ENCODE results near the gene ANAPC2.

ANAPC2 gene

GRCh38 chr9:137188490-137189296 is at the start of gene ANAPC2, which contains the start of gene SSNA1:
Gene ANAPC2, minus strand, starts transcription at chr9:137188560. Its CDS starts 28 bp downstream, at chr9:137188532.
Gene SSNA1, plus strand, starts transcription at chr9:137188676. Its CDS starts 51 bp downstream, at chr9:137188727.
- DNase-seq: peak; percentile 99

- no peak for DNase-seq
Measured at GRCh38 chr9:137236936-137237421, 48.6 kb upstream of the ANAPC2 start.

- peak; percentile 92 for DNase-seq
Measured at GRCh38 chr9:137236238-137236935, 48.0 kb upstream of the ANAPC2 start.

- no peak for DNase-seq
Measured at GRCh38 chr9:137235424-137236237, 47.3 kb upstream of the ANAPC2 start.

- DNase-seq: no peak
Measured at GRCh38 chr9:137234758-137235423, 46.5 kb upstream of the ANAPC2 start.

- peak; percentile 37 for DNase-seq
Measured at GRCh38 chr9:137234055-137234697, 45.8 kb upstream of the ANAPC2 start.

GRCh38 chr9:137233143-137233980 is 45.0 kb upstream of the ANAPC2 start:
- peak; percentile 56 for DNase-seq

- DNase-seq: no peak
Measured at GRCh38 chr9:137232510-137232909, 44.1 kb upstream of the ANAPC2 start.

- no peak for DNase-seq
Measured at GRCh38 chr9:137232101-137232500, 43.7 kb upstream of the ANAPC2 start.

- no peak for DNase-seq
Measured at GRCh38 chr9:137231372-137232039, 43.1 kb upstream of the ANAPC2 start.

- no peak for DNase-seq
Measured at GRCh38 chr9:137230705-137231371, 42.5 kb upstream of the ANAPC2 start, which contains the start of gene SLC34A3. Gene SLC34A3, plus strand, starts transcription at chr9:137230901. Its CDS starts 802 bp downstream, at chr9:137231703.

- no peak for DNase-seq
Measured at GRCh38 chr9:137229903-137230704, 41.7 kb upstream of the ANAPC2 start.

GRCh38 chr9:137228968-137229896 is 40.9 kb upstream of the ANAPC2 start:
- DNase-seq: no peak

- no peak for DNase-seq
Measured at GRCh38 chr9:137228506-137228967, 40.2 kb upstream of the ANAPC2 start.

GRCh38 chr9:137227853-137228505 is 39.6 kb upstream of the ANAPC2 start:
- no peak for DNase-seq

GRCh38 chr9:137227054-137227852 is 38.9 kb upstream of the ANAPC2 start, which contains the start of gene RNF224:
Gene RNF224, plus strand, starts transcription at chr9:137227502. Its CDS starts 834 bp downstream, at chr9:137228336.
- peak; percentile 92 for DNase-seq

Measured in RPMI8226 (cell line).